LoVo (cell line): ENCODE measurements around the gene APOL1.

Experiments
- DNase-seq: peaks from one replicate; pipeline ENCODE4 v3.0.0-alpha.2; 2016; ENCODE audit warnings: low spot score

APOL1 gene

DNA sequence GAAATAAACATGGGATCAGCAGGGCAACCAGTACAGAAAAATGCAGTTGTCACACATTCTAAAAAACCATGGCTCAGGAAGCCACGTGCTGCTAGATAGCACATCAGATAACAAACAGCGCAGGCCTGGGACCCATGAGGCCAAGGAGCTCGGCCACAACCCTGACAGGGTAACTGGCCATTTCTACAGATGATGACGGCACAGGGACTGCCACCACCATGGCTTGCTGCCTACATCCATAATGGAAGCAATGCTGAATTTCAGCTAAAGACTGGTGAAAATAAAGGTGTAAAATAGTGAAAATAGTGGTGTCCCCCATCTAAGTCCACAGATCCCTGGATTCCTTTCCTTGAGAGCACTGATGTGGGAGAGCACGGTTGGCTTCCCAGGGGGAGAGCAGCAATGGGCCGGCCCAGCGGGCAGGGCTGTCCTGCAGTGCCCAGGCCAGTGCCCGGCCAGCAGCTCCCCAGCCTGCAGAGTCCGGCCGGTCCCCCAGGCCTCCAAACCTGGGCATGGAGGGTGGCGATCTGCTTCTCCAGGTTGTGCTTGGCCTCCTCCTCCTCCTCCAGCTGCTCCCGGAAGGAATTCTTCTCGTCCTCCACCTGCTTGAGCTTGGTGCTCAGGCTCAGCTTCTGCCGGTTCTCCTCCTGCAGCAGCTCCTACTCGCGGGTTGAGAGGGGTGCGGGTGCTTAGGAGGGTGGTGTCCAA, 40.0 kb downstream of the APOL1 start:
- no peak for DNase-seq

DNA sequence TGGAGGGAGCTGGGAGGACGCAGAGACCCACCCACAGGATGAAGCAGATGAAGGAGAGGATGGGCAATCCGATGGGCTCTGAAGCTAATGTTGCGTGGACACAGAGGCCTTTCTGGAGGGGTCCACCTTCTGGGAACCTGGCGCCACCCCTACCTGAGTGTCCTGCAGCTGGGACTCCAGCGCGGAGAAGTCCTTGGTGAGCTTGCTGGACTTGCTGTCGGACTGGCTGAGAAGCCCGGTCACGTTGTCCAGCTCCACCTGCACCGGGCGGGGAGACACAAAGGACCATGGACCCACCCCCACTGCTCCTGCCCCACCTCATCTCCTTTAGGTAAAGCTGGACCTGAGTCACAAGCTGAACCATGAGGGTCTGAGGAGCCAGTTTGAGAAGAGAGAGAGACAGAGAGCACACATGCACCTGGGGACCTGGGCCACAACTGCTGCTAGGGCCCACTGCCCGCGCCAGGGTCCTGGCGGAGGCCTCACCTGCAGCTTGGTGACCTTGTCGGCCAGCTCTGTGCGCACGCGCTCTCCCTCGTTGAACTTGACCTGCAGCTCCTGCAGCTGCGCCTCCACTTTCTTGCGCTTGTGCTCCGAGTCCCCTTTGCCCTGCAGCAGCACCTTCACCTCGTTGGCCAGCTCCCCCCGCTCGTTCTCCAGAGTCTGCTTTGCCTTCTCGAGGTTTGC, 40.8 kb downstream of the APOL1 start:
- DNase-seq: no peak

DNA sequence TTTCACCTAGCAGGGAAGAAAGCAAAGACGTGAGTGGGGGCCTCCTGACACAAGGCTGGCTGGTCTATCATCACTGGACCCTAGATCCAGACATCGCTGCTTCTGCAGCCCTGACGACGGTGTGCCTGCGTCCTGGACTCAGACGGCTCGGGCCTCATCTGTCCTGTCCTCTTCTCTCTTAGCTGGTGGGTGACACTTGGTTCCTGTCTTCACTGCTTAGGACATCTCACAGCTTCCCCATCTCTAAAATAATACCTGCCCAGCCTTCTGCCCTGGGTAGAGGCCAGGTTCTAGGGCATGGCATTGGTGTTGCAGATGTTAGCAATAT, 41.3 kb downstream of the APOL1 start:
- DNase-seq: no peak

- DNase-seq: no peak
Observed at GRCh38 chr22:36294801-36295200, 41.9 kb downstream of the APOL1 start.

DNA sequence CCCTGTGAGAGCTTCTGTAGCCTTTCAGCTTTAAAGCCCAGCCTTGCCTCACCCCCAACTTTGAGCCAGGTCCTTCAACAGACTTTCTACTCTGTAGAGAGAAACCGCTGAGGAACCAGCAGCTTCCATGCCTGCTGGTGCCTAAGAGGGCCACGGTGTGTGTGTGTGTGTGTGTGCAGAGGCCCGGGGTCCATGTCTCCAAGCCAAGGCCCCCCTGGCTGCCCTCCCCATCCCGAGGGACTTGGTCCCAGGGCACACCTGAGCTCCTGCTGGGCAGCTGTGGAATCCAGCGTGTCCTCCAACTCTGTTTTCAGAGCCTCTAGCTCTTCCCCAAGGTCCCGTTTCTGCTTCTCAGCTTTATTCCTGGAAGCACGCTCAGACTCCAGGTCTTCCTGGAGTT, 42.3 kb downstream of the APOL1 start:
- no peak for DNase-seq

- DNase-seq: no peak
Observed at GRCh38 chr22:36296690-36297089, 43.8 kb downstream of the APOL1 start.

- no peak for DNase-seq
Observed at GRCh38 chr22:36297568-36297967, 44.6 kb downstream of the APOL1 start.

DNA sequence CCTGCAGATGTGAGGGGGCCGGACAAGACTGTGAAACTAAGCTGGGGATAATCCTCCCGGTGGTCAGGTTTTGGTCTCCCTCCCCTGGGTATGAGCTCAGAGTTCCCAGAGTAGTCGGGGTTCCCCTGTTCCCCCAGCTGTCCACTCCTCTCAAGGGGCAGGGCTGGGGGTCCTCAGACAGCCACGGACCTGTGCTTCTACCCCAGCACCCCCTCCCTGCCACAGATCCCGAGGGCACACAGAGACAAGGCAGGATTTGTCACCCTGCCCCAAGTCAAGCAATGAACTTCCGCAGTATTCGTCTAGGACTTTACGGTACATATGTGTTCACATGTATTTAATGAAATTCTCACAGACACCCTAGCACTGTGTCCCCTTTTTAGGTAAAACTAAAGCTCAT, 45.2 kb downstream of the APOL1 start:
- DNase-seq: no peak

- no peak for DNase-seq
Observed at GRCh38 chr22:36298601-36299000, 45.7 kb downstream of the APOL1 start.

GRCh38 chr22:36299295-36299694, 46.4 kb downstream of the APOL1 start:
- DNase-seq: no peak

GRCh38 chr22:36299911-36300310, 47.0 kb downstream of the APOL1 start:
- DNase-seq: no peak

DNA sequence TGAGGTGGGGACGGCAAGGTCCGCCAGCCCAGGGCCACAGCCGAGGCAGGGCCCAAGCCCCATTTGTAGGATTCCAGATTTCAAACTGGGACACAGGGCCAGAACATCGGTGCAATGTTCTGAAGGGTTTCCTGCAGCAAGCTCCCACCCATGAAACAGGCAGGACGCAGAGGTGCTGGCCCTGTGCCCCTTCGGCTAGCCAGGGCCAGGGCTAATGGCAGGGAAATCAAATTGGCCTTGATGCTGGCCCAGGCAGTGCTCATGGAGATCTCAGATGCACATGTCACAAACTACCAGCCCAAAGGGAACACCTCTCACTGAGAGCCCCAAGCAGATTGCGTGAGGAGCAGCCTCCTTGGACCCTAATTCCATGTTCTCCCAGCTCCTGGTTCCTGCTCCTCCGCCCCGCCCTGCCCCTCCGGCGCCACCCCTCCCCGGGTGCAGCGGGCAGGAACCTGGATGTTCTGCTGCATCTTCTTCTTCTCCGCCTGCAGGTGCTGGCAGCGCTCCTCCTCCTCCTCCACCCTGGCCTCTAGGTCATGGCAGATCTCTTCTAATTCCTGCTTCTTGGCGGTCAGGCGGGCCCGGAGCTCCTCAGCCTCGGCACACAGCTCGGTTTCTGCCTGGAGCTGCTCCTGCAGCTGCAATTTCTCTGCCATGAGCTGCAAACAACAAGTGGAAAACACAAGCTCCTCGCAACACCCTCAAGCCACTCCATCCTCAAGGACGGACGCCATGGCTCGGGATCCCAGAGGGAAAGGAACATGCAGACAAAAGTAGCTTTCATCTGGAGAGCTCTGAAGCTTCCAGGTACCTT, 47.7 kb downstream of the APOL1 start:
- DNase-seq: no peak

DNA sequence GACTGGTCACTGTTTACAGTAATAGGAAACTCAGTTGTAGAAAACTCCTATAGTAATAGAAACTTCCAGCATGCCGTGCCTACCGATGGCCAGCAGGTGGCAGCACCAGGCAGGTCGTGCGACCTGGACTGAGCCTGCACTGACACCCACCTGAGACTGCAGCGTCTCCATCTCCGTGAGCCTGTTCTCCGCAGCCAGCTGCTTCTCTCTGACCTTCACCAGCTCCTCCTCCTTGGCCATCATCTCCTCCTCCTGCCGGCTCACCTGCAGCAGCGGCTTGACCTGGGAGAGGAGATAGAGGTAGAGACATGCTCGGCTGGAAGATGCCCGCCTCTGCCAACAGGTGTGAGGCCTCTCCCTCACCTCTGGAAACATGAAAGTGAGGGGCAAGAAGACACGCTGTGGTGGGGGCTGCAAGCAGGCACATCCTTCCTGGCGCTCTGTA, 48.5 kb downstream of the APOL1 start:
- DNase-seq: peak; percentile 61

GRCh38 chr22:36301851-36302250, 48.9 kb downstream of the APOL1 start:
- no peak for DNase-seq

GRCh38 chr22:36302439-36303114, 49.6 kb downstream of the APOL1 start:
- no peak for DNase-seq

GRCh38 chr22:36303115-36303467, 50.2 kb downstream of the APOL1 start:
- DNase-seq: no peak

DNA sequence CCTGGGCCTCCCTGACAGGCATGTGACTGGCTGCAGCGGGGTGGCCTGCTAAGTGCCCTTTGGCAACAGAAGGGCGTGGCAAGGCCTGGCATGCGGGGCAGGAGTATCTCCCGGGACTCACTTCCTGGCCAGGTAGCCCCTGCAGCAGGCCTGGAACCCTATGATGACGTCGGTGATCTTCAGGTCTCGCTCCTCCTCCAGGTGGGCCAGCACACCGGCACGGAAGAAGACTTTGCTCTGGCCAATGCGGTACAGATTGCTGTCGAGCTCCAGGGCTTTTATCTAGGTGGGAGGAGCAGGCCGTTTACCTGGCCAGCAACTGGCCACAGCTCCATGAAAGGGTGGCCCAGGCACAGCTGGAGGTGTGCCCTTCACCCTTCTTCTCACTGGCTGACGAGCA, 50.9 kb downstream of the APOL1 start:
- peak; percentile 3 for DNase-seq

DNA sequence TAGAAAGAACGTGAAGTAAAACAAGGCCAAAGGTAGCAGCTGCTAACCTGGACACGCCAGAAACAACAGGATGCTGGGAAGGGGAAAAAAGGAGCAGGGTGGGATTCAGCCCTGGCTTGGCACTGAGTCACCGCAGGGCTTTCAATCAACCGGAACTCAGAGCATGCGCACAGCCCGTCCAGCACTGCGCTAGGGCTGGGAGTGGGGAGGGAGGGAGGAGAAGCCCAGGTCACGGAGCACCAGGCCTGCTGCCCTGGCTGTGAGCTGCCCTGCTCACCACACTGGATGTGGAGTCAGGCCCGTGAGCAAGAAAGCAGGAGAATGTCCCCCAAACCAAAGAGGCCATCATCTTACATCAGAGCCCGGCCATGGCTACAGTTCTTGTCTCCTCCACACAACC, 51.5 kb downstream of the APOL1 start:
- DNase-seq: no peak

DNA sequence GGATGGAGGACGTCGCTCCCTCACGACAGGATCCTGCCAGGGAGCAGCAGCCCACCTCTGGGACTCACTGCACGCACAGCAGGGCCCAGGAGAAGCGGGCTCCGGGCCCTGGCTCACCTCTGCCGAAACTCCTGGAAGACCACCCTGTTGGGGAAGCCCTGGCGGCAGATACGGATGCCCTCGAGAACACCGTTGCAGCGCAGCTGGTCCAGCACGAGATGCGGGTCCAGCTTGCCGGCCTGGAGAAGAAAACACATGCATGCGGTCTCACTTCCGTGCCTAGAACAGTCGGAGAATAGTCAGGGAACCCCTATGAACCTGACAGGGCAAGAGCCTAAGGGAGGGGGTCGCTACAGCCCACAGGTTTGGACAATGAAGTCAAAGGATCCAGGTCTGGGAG, 52.9 kb downstream of the APOL1 start:
- no peak for DNase-seq

GRCh38 chr22:36306227-36306626, 53.3 kb downstream of the APOL1 start:
- no peak for DNase-seq

GRCh38 chr22:36308880-36309279, 55.9 kb downstream of the APOL1 start:
- no peak for DNase-seq

- no peak for DNase-seq
Observed at GRCh38 chr22:36311386-36312085, 58.6 kb downstream of the APOL1 start.
